Trophoblast cell (in vitro differentiated cells and primary cell): Measurements from ENCODE around the gene SMOC1.

Source experiments
- DNase-seq, 2 donors: peaks; one replicate each; pipeline ENCODE4 v3.0.0-alpha.2; 2016
- H2AFZ ChIP-seq: 2 replicates; pipeline ENCODE4 v1.6.1; 2013; ENCODE audit warnings: low read length, moderate library complexity, mild to moderate bottlenecking; ENCODE audit not compliant: insufficient read depth, poor library complexity
- H2AK5ac ChIP-seq: 2 replicates; pipeline ENCODE4 v1.6.1; 2013; ENCODE audit warnings: mild to moderate bottlenecking, low read length
- H2BK120ac ChIP-seq: 2 replicates; pipeline ENCODE4 v1.6.1; 2013; ENCODE audit warnings: low read length, mild to moderate bottlenecking, moderate library complexity; ENCODE audit not compliant: insufficient read depth, poor library complexity
- H2BK12ac ChIP-seq: 2 replicates; pipeline ENCODE4 v1.6.1; 2013; ENCODE audit warnings: mild to moderate bottlenecking, low read length, moderate library complexity
- H2BK5ac ChIP-seq: 2 replicates; pipeline ENCODE4 v1.6.1; 2013; ENCODE audit warnings: low read length, low read depth, moderate library complexity, mild to moderate bottlenecking; ENCODE audit not compliant: poor library complexity
- H3K14ac ChIP-seq: 2 replicates; pipeline ENCODE4 v1.6.1; 2013; ENCODE audit warnings: mild to moderate bottlenecking, low read length
- H3K18ac ChIP-seq: 2 replicates; pipeline ENCODE4 v1.6.1; 2013; ENCODE audit warnings: mild to moderate bottlenecking, low read length
- H3K23ac ChIP-seq: 2 replicates; pipeline ENCODE4 v1.6.1; 2013; ENCODE audit warnings: low read length
- H3K27ac ChIP-seq: 2 replicates; pipeline ENCODE4 v1.5.1; 2013; ENCODE audit warnings: low read depth, mild to moderate bottlenecking, inconsistent platforms, low read length, moderate library complexity
- H3K27me3 ChIP-seq: 2 replicates; pipeline ENCODE4 v1.6.1; 2013; ENCODE audit warnings: inconsistent platforms, mild to moderate bottlenecking, low read length, moderate library complexity; ENCODE audit not compliant: insufficient read depth
- H3K36me3 ChIP-seq, 2 experiments: 1 replicate in 1 of 2; 2 replicates in 1 of 2; pipeline ENCODE4 v1.6.1; 2013; ENCODE audit warnings: low read length in 2 of 2, mild to moderate bottlenecking in 2 of 2, moderate library complexity in 1 of 2; ENCODE audit not compliant: insufficient read depth in 2 of 2, control insufficient read depth in 1 of 2
- H3K4ac ChIP-seq: 2 replicates; pipeline ENCODE4 v1.6.1; 2013; ENCODE audit warnings: low read depth, mild to moderate bottlenecking, low read length, moderate library complexity
- H3K4me1 ChIP-seq, 2 experiments: 1 replicate in 1 of 2; 2 replicates in 1 of 2; pipeline ENCODE4 v1.6.1; 2013; ENCODE audit warnings: low read length in 2 of 2, mild to moderate bottlenecking in 2 of 2, moderate library complexity in 1 of 2; ENCODE audit not compliant: insufficient read depth in 2 of 2, control insufficient read depth in 1 of 2
- H3K4me2 ChIP-seq: 2 replicates; pipeline ENCODE4 v1.6.1; 2013; ENCODE audit warnings: inconsistent platforms, mild to moderate bottlenecking, low read length, moderate library complexity
- H3K4me3 ChIP-seq: 2 replicates; pipeline ENCODE4 v1.5.1; 2013; ENCODE audit warnings: mild to moderate bottlenecking, low read depth, low read length, inconsistent platforms
- H3K79me1 ChIP-seq: one replicate; pipeline ENCODE4 v1.6.1; 2013; ENCODE audit warnings: low read length
- H3K79me2 ChIP-seq: 2 replicates; pipeline ENCODE4 v1.6.1; 2013; ENCODE audit warnings: low read length, mild to moderate bottlenecking; ENCODE audit not compliant: control insufficient read depth, insufficient read depth, poor library complexity
- H3K9ac ChIP-seq: 2 replicates; pipeline ENCODE4 v1.6.1; 2013; ENCODE audit warnings: mild to moderate bottlenecking, low read length
- H3K9me3 ChIP-seq: 2 replicates; pipeline ENCODE4 v1.6.1; 2013; ENCODE audit warnings: low read depth, mild to moderate bottlenecking, control low read depth, inconsistent platforms, low read length; ENCODE audit not compliant: insufficient read depth
- H4K12ac ChIP-seq: 2 replicates; pipeline ENCODE4 v1.6.1; 2013; ENCODE audit warnings: low read depth, mild to moderate bottlenecking, low read length, moderate library complexity
- H4K8ac ChIP-seq: 2 replicates; pipeline ENCODE4 v1.6.1; 2013; ENCODE audit warnings: low read depth, mild to moderate bottlenecking, low read length, moderate library complexity
- H4K91ac ChIP-seq: one replicate; pipeline ENCODE4 v1.6.1; 2013; ENCODE audit warnings: low read depth, mild to moderate bottlenecking, low read length, moderate library complexity
- WGBS: extraction: QIAGEN DNeasy Blood & Tissue Kit; methylation state at CpG from one replicate; pipeline ENCODE4 v1.1.7; 2013; ENCODE audit warnings: missing lambda C conversion rate; ENCODE audit not compliant: insufficient read length, insufficient coverage; ENCODE audit errors: extremely low coverage; 5-methylcytosine and 5-hydroxymethylcytosine counted together

SMOC1 gene

GRCh38 chr14:69863083-69863482, 16.1 kb upstream of the SMOC1 start:
- no CpG with 5 or more reads among the region's 4 CpGs for whole genome bisulfite sequencing
- H2AK5ac ChIP-seq = no peak overlapping the region
- no peak overlapping the region for H2BK12ac ChIP-seq
- H3K4me3 ChIP-seq = no peak overlapping the region
- H4K12ac ChIP-seq = no peak overlapping the region
- DNase-seq = no peak
- H3K4me1 ChIP-seq = no peaks in the 10 kb centered on the region
- H3K79me2 ChIP-seq = no peaks in the 10 kb centered on the region
- no peak overlapping the region for H3K9ac ChIP-seq
- H2AFZ ChIP-seq = no peak overlapping the region
- H2BK120ac ChIP-seq = no peak overlapping the region
- no peak overlapping the region for H4K8ac ChIP-seq
- H4K91ac ChIP-seq = no peak overlapping the region
- no peaks in the 10 kb centered on the region for H3K27me3 ChIP-seq
- no peak overlapping the region for H3K18ac ChIP-seq
- H3K14ac ChIP-seq = no peak overlapping the region
- no peak overlapping the region for H3K27ac ChIP-seq
- H3K36me3 ChIP-seq = no peaks in the 10 kb centered on the region
- no peak overlapping the region for H2BK5ac ChIP-seq
- H3K9me3 ChIP-seq = peaks cover 9% of the 10 kb centered on the region
- H3K23ac ChIP-seq = no peak overlapping the region
- no peak overlapping the region for H3K4me2 ChIP-seq
- H3K79me1 ChIP-seq = no peaks in the 10 kb centered on the region
- no peak overlapping the region for H3K4ac ChIP-seq

- H3K4ac ChIP-seq = no peak overlapping the region
- H4K91ac ChIP-seq = no peak overlapping the region
- H3K27ac ChIP-seq = no peak overlapping the region
- no peak overlapping the region for H2AFZ ChIP-seq
- H3K27me3 ChIP-seq = no peaks in the 10 kb centered on the region
- no peak overlapping the region for H4K8ac ChIP-seq
- no peak overlapping the region for H3K4me2 ChIP-seq
- H3K4me3 ChIP-seq = peak overlapping the region; percentile 9
- no peaks in the 10 kb centered on the region for H3K4me1 ChIP-seq
- peak overlapping the region; percentile 60 for H3K9ac ChIP-seq
- H3K18ac ChIP-seq = no peak overlapping the region
- no peak overlapping the region for H2BK5ac ChIP-seq
- WGBS = no CpG with 5 or more reads among the region's 8 CpGs
- H3K14ac ChIP-seq = no peak overlapping the region
- DNase-seq = no peak
- peaks cover 10% of the 10 kb centered on the region for H3K9me3 ChIP-seq
- no peak overlapping the region for H2BK12ac ChIP-seq
- no peak overlapping the region for H2AK5ac ChIP-seq
- no peaks in the 10 kb centered on the region for H3K36me3 ChIP-seq
- no peaks in the 10 kb centered on the region for H3K79me2 ChIP-seq
- no peaks in the 10 kb centered on the region for H3K79me1 ChIP-seq
- no peak overlapping the region for H3K23ac ChIP-seq
- H4K12ac ChIP-seq = no peak overlapping the region
- no peak overlapping the region for H2BK120ac ChIP-seq
Measured at GRCh38 chr14:69865701-69866365, 13.4 kb upstream of the SMOC1 start.

- no peaks in the 10 kb centered on the region for H3K4me1 ChIP-seq
- H2BK12ac ChIP-seq = no peak overlapping the region
Measured at GRCh38 chr14:69868363-69868963, 10.8 kb upstream of the SMOC1 start.

GRCh38 chr14:69870613-69871012, 8.6 kb upstream of the SMOC1 start:
- Histone ChIP-seq H4K8ac (no peak overlapping the region), H3K4me1 (no peaks in the 10 kb centered on the region), H2BK12ac (no peak overlapping the region), H2AK5ac (no peak overlapping the region), H4K12ac (no peak overlapping the region), H2BK120ac (no peak overlapping the region), H3K4ac (no peak overlapping the region), H3K4me2 (no peak overlapping the region), H3K4me3 (no peak overlapping the region), H3K14ac (no peak overlapping the region), H3K27me3 (no peaks in the 10 kb centered on the region), H2AFZ (no peak overlapping the region), H3K18ac (no peak overlapping the region), H3K79me2 (no peaks in the 10 kb centered on the region), H3K9me3 (peaks cover 8% of the 10 kb centered on the region), H2BK5ac (no peak overlapping the region), H3K79me1 (no peaks in the 10 kb centered on the region), H4K91ac (no peak overlapping the region), H3K9ac (no peak overlapping the region), H3K27ac (no peak overlapping the region), H3K36me3 (no peaks in the 10 kb centered on the region), H3K23ac (no peak overlapping the region)
- WGBS = no CpG with 5 or more reads among the region's 2 CpGs
- DNase-seq = no peak

More at GRCh38 chr14:69868363-69868963, 10.8 kb upstream of the SMOC1 start:
- no peaks in the 10 kb centered on the region for H3K27me3 ChIP-seq
- H3K23ac ChIP-seq = no peak overlapping the region
- no peak overlapping the region for H4K12ac ChIP-seq
- no CpG with 5 or more reads among the region's 5 CpGs for WGBS
- H4K91ac ChIP-seq = no peak overlapping the region
- no peak overlapping the region for H3K9ac ChIP-seq
- no peaks in the 10 kb centered on the region for H3K79me1 ChIP-seq
- no peak overlapping the region for H3K4me2 ChIP-seq
- DNase-seq = no peak
- H3K9me3 ChIP-seq = peaks cover 11% of the 10 kb centered on the region
- no peak overlapping the region for H2BK120ac ChIP-seq
- no peak overlapping the region for H4K8ac ChIP-seq
- H3K4me3 ChIP-seq = no peak overlapping the region
- no peaks in the 10 kb centered on the region for H3K36me3 ChIP-seq
- no peak overlapping the region for H3K27ac ChIP-seq
- no peak overlapping the region for H3K14ac ChIP-seq
- H2AFZ ChIP-seq = no peak overlapping the region
- no peaks in the 10 kb centered on the region for H3K79me2 ChIP-seq
- no peak overlapping the region for H2BK5ac ChIP-seq
- no peak overlapping the region for H3K4ac ChIP-seq
- no peak overlapping the region for H2AK5ac ChIP-seq
- no peak overlapping the region for H3K18ac ChIP-seq
